Spleen (tissue), 11 donors: ENCODE measurements around the gene CCNL1. TPM values are rescaled to one million over a fixed set of nuclear protein-coding genes. Genes with fewer than 3 reads are reported as not detected.
"Not testable (repeated sequence)": the region's sequence is repeated elsewhere in the genome, so short reads cannot be mapped to it uniquely, and the experiment has no call there.

ENCODE experiments used
- DNase-seq: peaks from one replicate; pipeline ENCODE4 v3.0.0-alpha.2; 2020
- H3K27ac ChIP-seq, 8 donors: fragments of 200-600 bp; sonication (generic) in 7 of 8; 1 replicate in 4 of 8; 2 replicates in 4 of 8; pipeline versions ENCODE4 v1.5.0 to v1.8.0; 2016 to 2021; ENCODE audit warnings: inconsistent platforms in 4 of 8, mild to moderate bottlenecking in 4 of 8, moderate library complexity in 1 of 8
- H3K27me3 ChIP-seq, 7 donors: fragments of 200-600 bp; sonication (generic) in 6 of 7; replicated peaks in 1 of 7; 1 replicate in 4 of 7; 2 replicates in 3 of 7; pipeline versions ENCODE4 v1.5.0 to v1.8.0; 2016 to 2021; ENCODE audit warnings: inconsistent platforms in 3 of 7, mild to moderate bottlenecking in 1 of 7
- H3K36me3 ChIP-seq, 6 donors: fragments of 200-600 bp; sonication (generic) in 5 of 6; 1 replicate in 4 of 6; 2 replicates in 2 of 6; pipeline versions ENCODE4 v1.5.0 to v1.8.0; 2016 to 2021; ENCODE audit warnings: inconsistent platforms in 2 of 6
- H3K4me1 ChIP-seq, 6 donors: fragments of 200-600 bp; sonication (generic) in 5 of 6; 1 replicate in 3 of 6; 2 replicates in 3 of 6; pipeline versions ENCODE4 v1.5.0 to v1.8.0; 2016 to 2021; ENCODE audit warnings: inconsistent platforms in 3 of 6
- H3K4me3 ChIP-seq, 8 donors: fragments of 200-600 bp; sonication (generic) in 7 of 8; 1 replicate in 4 of 8; 2 replicates in 4 of 8; pipeline versions ENCODE4 v1.5.0 to v1.8.0; 2016 to 2021; ENCODE audit warnings: inconsistent platforms in 4 of 8, mild to moderate bottlenecking in 4 of 8, moderate library complexity in 2 of 8
- H3K9me3 ChIP-seq, 8 donors: fragments of 200-600 bp; sonication (generic) in 7 of 8; 1 replicate in 4 of 8; 2 replicates in 4 of 8; pipeline versions ENCODE4 v1.5.0 to v1.8.0; 2016 to 2021; ENCODE audit warnings: inconsistent platforms in 4 of 8
- POLR2A ChIP-seq, 3 donors: fragments of 450-650 bp; IDR thresholded peaks; one replicate each; pipeline ENCODE4 v1.5.1; 2017; ENCODE audit warnings: antibody characterized with exemption in 3 of 3, mild to moderate bottlenecking in 1 of 3
- POLR2AphosphoS5 ChIP-seq, 3 donors: sonication (generic); formaldehyde crosslinking; IDR thresholded peaks; one replicate each; pipeline ENCODE4 v1.5.1; 2017; ENCODE audit warnings: antibody characterized with exemption in 3 of 3
- WGBS, 5 donors: extraction: QIAGEN DNeasy Blood & Tissue Kit in 3 of 5; methylation state at CpG; one replicate each; pipeline versions ENCODE4 v1.1.5 to v1.1.7; 2013 to 2018; 5-methylcytosine and 5-hydroxymethylcytosine counted together
- intact Hi-C: fragments of 100-400 bp; cut with DNase I; formaldehyde crosslinking; loops from one replicate; pipeline ENCODE4 v1.15.0; 2023; ENCODE audit warnings: low total_unique reads
- polyA plus RNA-seq, 3 donors: library from polyadenylated mRNA; stranded (reverse); fragments of 200-250 nt; gene quantifications; one replicate each; pipeline ENCODE4 v1.2.1, GENCODE V29; 2013
- total RNA-seq, 7 donors: library from RNA; depleted of rRNA in 3 of 7; stranded (reverse); fragments of >200 nt in 3 of 7; fragmentation: NEBNext Ultra II Directional in 4 of 7; extraction: Animal tissue kit (Norgen Biotek cat#: 25700) in 4 of 7; gene quantifications; one replicate each; pipeline versions ENCODE4 v1.1.0 to v1.2.1, GENCODE V29; 2016 to 2021
- TF ChIP-seq, protein P1 (sequence below), 11 experiments: fragments of 200-600 bp in 7 of 11; fragments of 450-650 bp in 4 of 11; sonication (generic) in 4 of 11; IDR thresholded peaks in 8 of 11; conservative IDR thresholded peaks in 3 of 11; 1 replicate in 7 of 11; 2 replicates in 4 of 11; pipeline versions ENCODE4 v1.4.0 to v1.8.0; 2016 to 2021; ENCODE audit warnings: antibody characterized with exemption in 11 of 11, inconsistent platforms in 4 of 11, mild to moderate bottlenecking in 1 of 11
- donor health status: healthy with polysubstance abuse.
- donor health status: DM: no; HTN: no; CAD: no; lungs with moderate emphysema.
- donor health status: DM: no; HTN: no; CAD: no.
- donor health status: Bipolar disorder and iron deficiency.
- donor health status: healthy.
- donor health status: DM: no; HTN: no; CAD: no.
- donor health status: DM: yes; HTN: yes; CAD: no.

The CCNL1 gene
- total and polyA plus RNA-seq, 10 donors = 76.9 to 405 (median 234) TPM

DNA sequence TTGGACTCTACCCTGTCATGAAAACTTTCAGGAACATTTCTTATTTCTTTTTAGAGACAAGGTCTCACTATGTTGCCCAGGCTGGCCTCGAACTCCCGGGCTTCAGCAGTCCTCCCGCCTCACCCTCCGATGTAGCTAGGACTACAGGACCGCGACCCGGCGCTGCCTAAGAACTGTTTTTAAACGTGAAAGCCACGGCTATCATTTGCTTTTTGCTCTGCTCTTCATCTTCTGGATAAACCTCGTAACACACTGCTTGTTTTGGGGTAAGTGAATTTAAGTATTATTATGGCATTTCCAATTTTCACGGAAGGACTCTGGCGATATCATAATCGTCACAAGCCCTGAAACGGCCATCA, 14.3 kb upstream of the CCNL1 start:
- intact Hi-C loops = no loop called here
- TF ChIP-seq POLR2A (IDR thresholded peaks at IDR 0.05) = no peak
- peak overlapping the region; percentile 91 to 99 (median 97) for H3K27ac ChIP-seq
- no peaks in the 10 kb centered on the region for H3K27me3 ChIP-seq
- H3K4me3 ChIP-seq = peak overlapping the region; percentile 14 to 73 (median 47)
- DNase-seq = peak; percentile 88
- H3K9me3 ChIP-seq = peaks cover 0 to 12% (median 0%) of the 10 kb centered on the region in 8 donors
- 7 to 8% (median 8%) methylated on average over 15 of the region's 15 CpGs for WGBS, 5 donors
- H3K4me1 ChIP-seq = peaks cover 6 to 54% (median 27%) of the 10 kb centered on the region in 6 donors
- peaks cover 0 to 11% (median 0%) of the 10 kb centered on the region in 6 donors for H3K36me3 ChIP-seq

DNA sequence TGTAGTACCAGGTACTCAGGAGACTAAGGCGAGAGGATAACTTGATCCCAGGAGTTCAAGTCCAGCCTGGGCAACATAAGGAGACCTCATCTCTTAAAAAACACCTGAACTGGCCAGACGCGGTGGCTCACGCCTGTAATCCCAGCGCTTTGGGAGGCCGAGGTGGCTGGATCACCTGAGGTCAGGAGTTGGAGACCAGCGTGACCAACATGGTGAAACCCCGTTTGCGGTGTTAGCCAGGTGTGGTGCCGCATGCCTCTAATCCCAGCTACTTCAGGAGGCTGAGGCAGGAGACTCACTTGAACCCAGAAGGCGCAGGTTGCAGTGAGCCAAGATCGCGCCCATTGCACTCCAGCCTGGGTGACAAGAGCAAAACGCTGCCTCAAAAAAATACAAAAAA, 13.4 kb upstream of the CCNL1 start:
- H3K9me3 ChIP-seq, H3K36me3 ChIP-seq, H3K27me3 ChIP-seq, intact Hi-C loops, DNase-seq, H3K4me3 ChIP-seq: not testable (repeated sequence)
- Histone ChIP-seq H3K4me1 (peaks cover 6 to 54% (median 27%) of the 10 kb centered on the region in 6 donors), H3K27ac (peak overlapping the region in 1 of 8 donors; percentile 98)
- WGBS, 5 donors = 93 to 99% (median 97%) methylated on average over 14 of the region's 14 CpGs

DNA sequence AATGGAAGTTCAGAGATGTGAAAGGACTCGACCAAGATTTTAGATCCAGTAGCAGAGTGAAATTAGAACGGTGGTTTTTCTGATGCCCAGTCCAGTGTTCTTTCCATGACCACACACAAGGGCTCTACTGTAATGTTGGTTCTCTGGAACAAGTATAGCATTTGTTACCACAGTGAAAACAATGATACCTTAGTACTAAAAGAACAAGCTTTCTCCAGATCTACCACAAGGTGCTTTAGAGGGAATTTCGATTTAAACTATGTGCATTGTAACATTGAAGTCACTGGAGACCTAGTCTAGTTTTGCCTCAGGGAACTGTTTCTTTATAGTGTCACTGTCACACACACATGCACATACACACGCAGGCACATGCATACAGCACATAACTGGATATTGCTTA, 12.8 kb upstream of the CCNL1 start:
- Histone ChIP-seq H3K9me3 (no peaks in the 10 kb centered on the region), H3K36me3 (no peaks in the 10 kb centered on the region), H3K4me3 (no peak overlapping the region), H3K27ac (peak overlapping the region in 1 of 8 donors; percentile 68), H3K4me1 (peaks cover 6 to 48% (median 27%) of the 10 kb centered on the region in 6 donors), H3K27me3 (no peaks in the 10 kb centered on the region)
- 77 to 93% (median 89%) methylated on average over 4 of the region's 4 CpGs for WGBS, 5 donors
- no peak for DNase-seq
- TF ChIP-seq, protein P1, sequence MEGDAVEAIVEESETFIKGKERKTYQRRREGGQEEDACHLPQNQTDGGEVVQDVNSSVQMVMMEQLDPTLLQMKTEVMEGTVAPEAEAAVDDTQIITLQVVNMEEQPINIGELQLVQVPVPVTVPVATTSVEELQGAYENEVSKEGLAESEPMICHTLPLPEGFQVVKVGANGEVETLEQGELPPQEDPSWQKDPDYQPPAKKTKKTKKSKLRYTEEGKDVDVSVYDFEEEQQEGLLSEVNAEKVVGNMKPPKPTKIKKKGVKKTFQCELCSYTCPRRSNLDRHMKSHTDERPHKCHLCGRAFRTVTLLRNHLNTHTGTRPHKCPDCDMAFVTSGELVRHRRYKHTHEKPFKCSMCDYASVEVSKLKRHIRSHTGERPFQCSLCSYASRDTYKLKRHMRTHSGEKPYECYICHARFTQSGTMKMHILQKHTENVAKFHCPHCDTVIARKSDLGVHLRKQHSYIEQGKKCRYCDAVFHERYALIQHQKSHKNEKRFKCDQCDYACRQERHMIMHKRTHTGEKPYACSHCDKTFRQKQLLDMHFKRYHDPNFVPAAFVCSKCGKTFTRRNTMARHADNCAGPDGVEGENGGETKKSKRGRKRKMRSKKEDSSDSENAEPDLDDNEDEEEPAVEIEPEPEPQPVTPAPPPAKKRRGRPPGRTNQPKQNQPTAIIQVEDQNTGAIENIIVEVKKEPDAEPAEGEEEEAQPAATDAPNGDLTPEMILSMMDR (IDR thresholded peaks at IDR 0.05 in 8 of 11, conservative IDR thresholded peaks at IDR 0.05 in 3 of 11) = no peak
- no peak for TF ChIP-seq POLR2AphosphoS5 (IDR thresholded peaks at IDR 0.05)
- intact Hi-C loops = no loop called here

DNA sequence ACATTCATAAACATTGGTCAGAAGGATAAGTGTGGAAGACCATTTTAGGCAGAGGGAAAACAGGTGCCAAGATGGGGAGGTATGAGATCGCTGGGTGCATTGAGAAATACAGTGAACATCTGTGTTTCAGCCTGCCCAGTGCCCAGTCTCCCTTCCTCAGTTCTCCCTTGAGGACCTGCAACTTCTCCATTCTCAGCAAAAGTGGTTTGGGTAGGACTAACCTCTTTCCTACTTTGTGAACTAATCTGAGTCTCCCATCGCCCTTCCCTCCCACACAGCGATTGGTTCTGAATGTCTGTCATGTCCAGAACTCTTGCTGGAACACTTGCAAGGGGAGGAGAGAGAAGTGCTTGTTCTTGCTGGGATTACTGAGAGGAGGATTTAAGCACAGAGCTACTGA, 10.9 kb upstream of the CCNL1 start:
- H3K27me3 ChIP-seq = no peaks in the 10 kb centered on the region
- 31 to 46% (median 36%) methylated on average over 3 of the region's 3 CpGs for WGBS, 5 donors
- peaks cover 0 to 29% (median 11%) of the 10 kb centered on the region in 6 donors for H3K4me1 ChIP-seq
- TF ChIP-seq, protein P1 (IDR thresholded peaks at IDR 0.05 in 8 of 11, conservative IDR thresholded peaks at IDR 0.05 in 3 of 11) = no peak
- TF ChIP-seq POLR2A (IDR thresholded peaks at IDR 0.05) (no peak), POLR2AphosphoS5 (IDR thresholded peaks at IDR 0.05) (peak in 1 of 3 donors; percentile 64)
- H3K36me3 ChIP-seq = no peaks in the 10 kb centered on the region
- intact Hi-C loops = no loop called here
- DNase-seq = no peak
- no peaks in the 10 kb centered on the region for H3K9me3 ChIP-seq
- peak overlapping the region in 7 of 8 donors; percentile 16 to 69 (median 67) for H3K27ac ChIP-seq
- H3K4me3 ChIP-seq = no peak overlapping the region

DNA sequence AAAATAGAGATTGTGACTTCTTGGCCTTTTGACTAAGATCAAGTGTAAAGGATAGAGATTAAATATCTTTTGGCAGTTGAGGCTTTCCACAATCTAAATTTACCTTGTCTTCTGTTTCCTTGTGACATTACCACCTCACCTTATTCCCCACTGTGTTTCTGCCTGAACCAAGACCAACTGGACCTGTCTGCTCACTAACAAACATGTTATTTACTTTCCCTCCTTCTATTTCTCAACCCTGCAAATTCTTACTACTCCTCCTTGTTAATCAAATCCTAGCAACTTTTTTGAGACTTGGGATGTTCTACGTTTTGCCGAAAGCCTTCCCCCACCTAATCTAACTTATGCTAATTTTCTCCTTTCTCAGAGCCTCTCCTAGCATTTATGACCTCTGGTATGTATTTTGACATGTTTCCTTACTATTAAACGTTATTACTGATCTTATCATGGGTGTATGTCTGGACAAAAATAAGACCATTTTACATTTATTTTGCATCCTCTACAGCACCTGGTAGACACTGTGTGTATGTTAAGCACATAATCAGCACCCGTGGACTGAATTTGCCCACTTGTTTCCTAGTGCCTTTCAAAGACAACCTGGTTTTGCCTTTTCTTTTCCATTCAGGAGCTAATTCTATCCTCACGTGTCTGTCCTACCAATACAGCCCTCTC, 7.6 kb upstream of the CCNL1 start:
- TF ChIP-seq POLR2A (IDR thresholded peaks at IDR 0.05) (no peak), POLR2AphosphoS5 (IDR thresholded peaks at IDR 0.05) (no peak)
- TF ChIP-seq, protein P1 (IDR thresholded peaks at IDR 0.05 in 8 of 11, conservative IDR thresholded peaks at IDR 0.05 in 3 of 11) = no peak
- H3K27ac ChIP-seq = no peak overlapping the region

More for the DNA sequence above, 7.6 kb upstream of the CCNL1 start:
- DNase-seq = no peak
- Histone ChIP-seq H3K9me3 (no peaks in the 10 kb centered on the region), H3K4me3 (no peak overlapping the region), H3K27me3 (no peaks in the 10 kb centered on the region), H3K4me1 (peaks cover 0 to 24% (median 3%) of the 10 kb centered on the region in 6 donors), H3K36me3 (no peaks in the 10 kb centered on the region)
- intact Hi-C loops = no loop called here
- 75 to 81% (median 79%) methylated on average over 5 of the region's 5 CpGs for WGBS, 5 donors
